ENCODE data around the gene NR6A1. TPM values are rescaled to one million over a fixed set of nuclear protein-coding genes. Genes with fewer than 3 reads are reported as not detected.

NR6A1 gene
- total and polyA plus RNA-seq, 2 of the 13 experiments (the other 11 are each of a cell fraction or from before 2014, with no cell fraction given), result 28.1 to 31.5 TPM

DNA sequence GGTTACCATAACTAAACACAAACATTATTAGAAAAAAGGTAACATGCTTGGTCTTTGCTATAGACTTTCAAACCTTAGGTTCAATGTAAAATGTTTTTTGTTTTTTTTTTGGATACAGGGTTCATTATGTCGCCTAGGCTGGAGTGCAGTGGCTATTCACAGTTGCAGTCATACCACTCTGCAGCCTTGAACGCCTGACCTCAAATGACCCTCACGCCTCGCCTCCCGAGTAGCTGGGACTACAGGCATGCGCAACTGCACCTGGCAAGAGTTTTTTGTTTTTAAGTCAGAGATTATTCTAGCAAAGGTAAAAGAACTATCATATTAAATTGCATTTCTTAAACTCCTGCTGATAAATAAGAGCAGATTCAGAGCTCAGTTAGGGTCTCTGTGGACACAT, 208.8 kb downstream of the NR6A1 start:
- Histone ChIP-seq H4K20me1 (ENCODE audit: insufficient read depth, low read length) (no peaks in the 10 kb centered on the region), H3K79me2 (ENCODE audit: insufficient read depth, low read length) (peaks cover 31% of the 10 kb centered on the region), H3K9me3 (ENCODE audit: low read length) (no peaks in the 10 kb centered on the region), H3K36me3 (replicated peaks in 1 of 2; ENCODE audit: control insufficient read depth in 1 of 2, insufficient read depth in 2 of 2, low read length in 2 of 2) (no peaks in the 10 kb centered on the region), H3K4me1 (ENCODE audit: insufficient read depth, low read length) (peaks cover 62% of the 10 kb centered on the region), H3K27ac (ENCODE audit: extremely low read length, insufficient read depth, low read length) (peak overlapping the region; percentile 66), H3K4me3 (replicated peaks in 1 of 3; ENCODE audit: insufficient read depth in 1 of 3, low read depth in 2 of 3, low read length in 3 of 3) (no peak overlapping the region), H3K27me3 (ENCODE audit: control insufficient read depth in 1 of 2, insufficient read depth in 2 of 2, low read length in 2 of 2) (no peaks in the 10 kb centered on the region), H2AFZ (ENCODE audit: low read length) (no peak overlapping the region), H3K4me2 (ENCODE audit: low read depth, low read length) (peak overlapping the region; percentile 10; the same call in 1 of the 2 replicates), H3K9ac (ENCODE audit: insufficient read depth, low read depth, low read length) (no peak overlapping the region)
- CTCF ChIA-PET (ENCODE audit: low intra/inter-chr PET ratio, low total read pairs), result no interaction called here
- POLR2A ChIA-PET, result no interaction called here
- ATAC-seq (peak; percentile 91), DNase-seq (ENCODE audit: low spot score) (peak; percentile 65), FAIRE-seq (peak; percentile 70)
- no TSS peak for BruUV-seq (replicated peaks)
- intact Hi-C loops (cut with micrococcal nuclease; ENCODE audit: unreplicated experiment) (loop anchor here (5.0 kb wide), 1 partner anchor 35 kb away; no protein-coding TSS in a partner anchor), in situ Hi-C loops (cut with HindIII; ENCODE audit: extremely low pct_ligation_motif_present, low pct_unique_long_range_greater_than_20kb) (no loop called here)
- WGBS (ENCODE audit: low lambda C conversion rate), result 22% methylated on average over 6 of the region's 6 CpGs
- TF ChIP-seq PAF1 (CRISPR knock-in tag; IDR thresholded peaks at IDR 0.05) (no peak), SALL1 (CRISPR knock-in tag; IDR thresholded peaks at IDR 0.05) (peak; percentile 53), ETV6 (CRISPR knock-in tag; conservative IDR thresholded peaks at IDR 0.05) (no peak), NR2F2 (IDR thresholded peaks at IDR 0.05; ENCODE audit: borderline replicate concordance, low read depth) (peak; percentile 57), GATAD2A (CRISPR knock-in tag; IDR thresholded peaks at IDR 0.05) (peak; percentile 59), MBNL3 (CRISPR knock-in tag; conservative IDR thresholded peaks at IDR 0.05) (no peak), ZNF446 (CRISPR knock-in tag; IDR thresholded peaks at IDR 0.05) (no peak), ZNF552 (CRISPR knock-in tag; IDR thresholded peaks at IDR 0.05; ENCODE audit: borderline replicate concordance) (no peak), SKI (IDR thresholded peaks at IDR 0.05; ENCODE audit: partially characterized antibody) (no peak)
- TF ChIP-seq, protein P1, sequence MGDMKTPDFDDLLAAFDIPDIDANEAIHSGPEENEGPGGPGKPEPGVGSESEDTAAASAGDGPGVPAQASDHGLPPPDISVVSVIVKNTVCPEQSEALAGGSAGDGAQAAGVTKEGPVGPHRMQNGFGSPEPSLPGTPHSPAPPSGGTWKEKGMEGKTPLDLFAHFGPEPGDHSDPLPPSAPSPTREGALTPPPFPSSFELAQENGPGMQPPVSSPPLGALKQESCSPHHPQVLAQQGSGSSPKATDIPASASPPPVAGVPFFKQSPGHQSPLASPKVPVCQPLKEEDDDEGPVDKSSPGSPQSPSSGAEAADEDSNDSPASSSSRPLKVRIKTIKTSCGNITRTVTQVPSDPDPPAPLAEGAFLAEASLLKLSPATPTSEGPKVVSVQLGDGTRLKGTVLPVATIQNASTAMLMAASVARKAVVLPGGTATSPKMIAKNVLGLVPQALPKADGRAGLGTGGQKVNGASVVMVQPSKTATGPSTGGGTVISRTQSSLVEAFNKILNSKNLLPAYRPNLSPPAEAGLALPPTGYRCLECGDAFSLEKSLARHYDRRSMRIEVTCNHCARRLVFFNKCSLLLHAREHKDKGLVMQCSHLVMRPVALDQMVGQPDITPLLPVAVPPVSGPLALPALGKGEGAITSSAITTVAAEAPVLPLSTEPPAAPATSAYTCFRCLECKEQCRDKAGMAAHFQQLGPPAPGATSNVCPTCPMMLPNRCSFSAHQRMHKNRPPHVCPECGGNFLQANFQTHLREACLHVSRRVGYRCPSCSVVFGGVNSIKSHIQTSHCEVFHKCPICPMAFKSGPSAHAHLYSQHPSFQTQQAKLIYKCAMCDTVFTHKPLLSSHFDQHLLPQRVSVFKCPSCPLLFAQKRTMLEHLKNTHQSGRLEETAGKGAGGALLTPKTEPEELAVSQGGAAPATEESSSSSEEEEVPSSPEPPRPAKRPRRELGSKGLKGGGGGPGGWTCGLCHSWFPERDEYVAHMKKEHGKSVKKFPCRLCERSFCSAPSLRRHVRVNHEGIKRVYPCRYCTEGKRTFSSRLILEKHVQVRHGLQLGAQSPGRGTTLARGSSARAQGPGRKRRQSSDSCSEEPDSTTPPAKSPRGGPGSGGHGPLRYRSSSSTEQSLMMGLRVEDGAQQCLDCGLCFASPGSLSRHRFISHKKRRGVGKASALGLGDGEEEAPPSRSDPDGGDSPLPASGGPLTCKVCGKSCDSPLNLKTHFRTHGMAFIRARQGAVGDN (CRISPR knock-in tag; IDR thresholded peaks at IDR 0.05), result peak; percentile 29; the same call in 1 of the 2 replicates
- TF ChIP-seq, protein P2, sequence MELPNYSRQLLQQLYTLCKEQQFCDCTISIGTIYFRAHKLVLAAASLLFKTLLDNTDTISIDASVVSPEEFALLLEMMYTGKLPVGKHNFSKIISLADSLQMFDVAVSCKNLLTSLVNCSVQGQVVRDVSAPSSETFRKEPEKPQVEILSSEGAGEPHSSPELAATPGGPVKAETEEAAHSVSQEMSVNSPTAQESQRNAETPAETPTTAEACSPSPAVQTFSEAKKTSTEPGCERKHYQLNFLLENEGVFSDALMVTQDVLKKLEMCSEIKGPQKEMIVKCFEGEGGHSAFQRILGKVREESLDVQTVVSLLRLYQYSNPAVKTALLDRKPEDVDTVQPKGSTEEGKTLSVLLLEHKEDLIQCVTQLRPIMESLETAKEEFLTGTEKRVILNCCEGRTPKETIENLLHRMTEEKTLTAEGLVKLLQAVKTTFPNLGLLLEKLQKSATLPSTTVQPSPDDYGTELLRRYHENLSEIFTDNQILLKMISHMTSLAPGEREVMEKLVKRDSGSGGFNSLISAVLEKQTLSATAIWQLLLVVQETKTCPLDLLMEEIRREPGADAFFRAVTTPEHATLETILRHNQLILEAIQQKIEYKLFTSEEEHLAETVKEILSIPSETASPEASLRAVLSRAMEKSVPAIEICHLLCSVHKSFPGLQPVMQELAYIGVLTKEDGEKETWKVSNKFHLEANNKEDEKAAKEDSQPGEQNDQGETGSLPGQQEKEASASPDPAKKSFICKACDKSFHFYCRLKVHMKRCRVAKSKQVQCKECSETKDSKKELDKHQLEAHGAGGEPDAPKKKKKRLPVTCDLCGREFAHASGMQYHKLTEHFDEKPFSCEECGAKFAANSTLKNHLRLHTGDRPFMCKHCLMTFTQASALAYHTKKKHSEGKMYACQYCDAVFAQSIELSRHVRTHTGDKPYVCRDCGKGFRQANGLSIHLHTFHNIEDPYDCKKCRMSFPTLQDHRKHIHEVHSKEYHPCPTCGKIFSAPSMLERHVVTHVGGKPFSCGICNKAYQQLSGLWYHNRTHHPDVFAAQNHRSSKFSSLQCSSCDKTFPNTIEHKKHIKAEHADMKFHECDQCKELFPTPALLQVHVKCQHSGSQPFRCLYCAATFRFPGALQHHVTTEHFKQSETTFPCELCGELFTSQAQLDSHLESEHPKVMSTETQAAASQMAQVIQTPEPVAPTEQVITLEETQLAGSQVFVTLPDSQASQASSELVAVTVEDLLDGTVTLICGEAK (IDR thresholded peaks at IDR 0.05), result no peak
- TF ChIP-seq, protein P2 (CRISPR knock-in tag; IDR thresholded peaks at IDR 0.05), result no peak
